NT2/D1 (cell line): ENCODE measurements around the gene QKI.

Source experiments
- DNase-seq: peaks from one replicate; pipeline ENCODE4 v3.0.0-alpha.2; 2011; ENCODE audit warnings: low read depth, low spot score
- H3K27me3 ChIP-seq: 2 replicates; pipeline ENCODE4 v1.6.0; 2011; ENCODE audit warnings: mild to moderate bottlenecking; ENCODE audit not compliant: insufficient read length, insufficient read depth
- H3K36me3 ChIP-seq: 2 replicates; pipeline ENCODE4 v1.6.1; 2011; ENCODE audit warnings: mild to moderate bottlenecking, low read length, mixed read lengths; ENCODE audit not compliant: insufficient read depth, insufficient read length
- H3K4me1 ChIP-seq: 2 replicates; pipeline ENCODE4 v1.5.1; 2011; ENCODE audit not compliant: insufficient read depth, insufficient read length
- H3K4me3 ChIP-seq: 2 replicates; pipeline ENCODE4 v1.5.1; 2011; ENCODE audit warnings: low read depth; ENCODE audit not compliant: insufficient read length
- H3K9ac ChIP-seq: 2 replicates; pipeline ENCODE4 v1.6.0; 2011; ENCODE audit warnings: low read depth; ENCODE audit not compliant: insufficient read length
- H3K9me3 ChIP-seq: 2 replicates; pipeline ENCODE4 v1.5.1; 2011; ENCODE audit warnings: mild to moderate bottlenecking, low read length; ENCODE audit not compliant: insufficient read depth
- SUZ12 ChIP-seq: IDR thresholded peaks from 2 replicates; pipeline ENCODE4 v1.6.1; 2011; ENCODE audit not compliant: insufficient read length, insufficient read depth; ENCODE audit errors: extremely low read depth
- YY1 ChIP-seq: IDR thresholded peaks from 2 replicates; pipeline ENCODE4 v1.6.1; 2011; ENCODE audit not compliant: insufficient read length, insufficient read depth
- ZNF274 ChIP-seq: IDR thresholded peaks from 2 replicates; pipeline ENCODE4 v1.6.1; 2011; ENCODE audit warnings: mild to moderate bottlenecking, low read depth, low read length

QKI gene

GRCh38 chr6:163406830-163407229 is 7.7 kb upstream of the QKI start:
- peaks cover 6% of the 10 kb centered on the region for H3K4me1 ChIP-seq
- H3K9ac ChIP-seq = no peak overlapping the region
- DNase-seq = no peak
- no peaks in the 10 kb centered on the region for H3K27me3 ChIP-seq
- no peak overlapping the region for H3K4me3 ChIP-seq
- H3K9me3 ChIP-seq = 0 out of 2 replicates have a peak, but pooled peaks cover 3% of the 10 kb centered on the region
- H3K36me3 ChIP-seq = no peaks in the 10 kb centered on the region
- TF ChIP-seq YY1 (no peak), ZNF274 (no peak), SUZ12 (no peak)

GRCh38 chr6:163408352-163408991 is 6.0 kb upstream of the QKI start:
- Histone ChIP-seq H3K4me1 (peaks cover 6% of the 10 kb centered on the region), H3K4me3 (no peak overlapping the region)
- DNase-seq = no peak

GRCh38 chr6:163409712-163410111 is 4.8 kb upstream of the QKI start:
- Histone ChIP-seq H3K9me3 (0 out of 2 replicates have a peak, but pooled peaks cover 3% of the 10 kb centered on the region), H3K4me3 (no peak overlapping the region), H3K9ac (no peak overlapping the region), H3K4me1 (peaks cover 6% of the 10 kb centered on the region), H3K36me3 (no peaks in the 10 kb centered on the region), H3K27me3 (no peaks in the 10 kb centered on the region)
- TF ChIP-seq ZNF274 = no peak
- no peak for TF ChIP-seq SUZ12
- TF ChIP-seq YY1 = no peak
- no peak for DNase-seq

More at GRCh38 chr6:163408352-163408991, 6.0 kb upstream of the QKI start:
- Histone ChIP-seq H3K36me3 (no peaks in the 10 kb centered on the region), H3K27me3 (no peaks in the 10 kb centered on the region), H3K9me3 (0 out of 2 replicates have a peak, but pooled peaks cover 3% of the 10 kb centered on the region), H3K9ac (no peak overlapping the region)
- TF ChIP-seq ZNF274 = no peak
- TF ChIP-seq YY1 = no peak
- no peak for TF ChIP-seq SUZ12

GRCh38 chr6:163412341-163412740 is 2.2 kb upstream of the QKI start:
- Histone ChIP-seq H3K36me3 (no peaks in the 10 kb centered on the region), H3K27me3 (no peaks in the 10 kb centered on the region), H3K9ac (peak overlapping the region; percentile 80), H3K4me1 (no peaks in the 10 kb centered on the region), H3K4me3 (peak overlapping the region; percentile 64), H3K9me3 (0 out of 2 replicates have a peak, but pooled peaks cover 3% of the 10 kb centered on the region)
- no peak for TF ChIP-seq YY1
- TF ChIP-seq ZNF274 = no peak
- TF ChIP-seq SUZ12 = no peak
- no peak for DNase-seq

GRCh38 chr6:163412801-163413344 is 1.6 kb upstream of the QKI start:
- Histone ChIP-seq H3K27me3 (no peaks in the 10 kb centered on the region), H3K9ac (peak overlapping the region; percentile 80), H3K9me3 (0 out of 2 replicates have a peak, but pooled peaks cover 3% of the 10 kb centered on the region), H3K4me1 (no peaks in the 10 kb centered on the region), H3K36me3 (no peaks in the 10 kb centered on the region), H3K4me3 (peak overlapping the region; percentile 64)
- DNase-seq = no peak
- TF ChIP-seq SUZ12 (no peak), YY1 (no peak), ZNF274 (no peak)

- no peak for DNase-seq
- H3K9ac ChIP-seq = peak overlapping the region; percentile 80
- no peaks in the 10 kb centered on the region for H3K27me3 ChIP-seq
- 0 out of 2 replicates have a peak, but pooled peaks cover 1% of the 10 kb centered on the region for H3K9me3 ChIP-seq
- H3K4me3 ChIP-seq = peak overlapping the region; percentile 64
- no peak for TF ChIP-seq YY1
- TF ChIP-seq ZNF274 = no peak
- no peak for TF ChIP-seq SUZ12
- no peaks in the 10 kb centered on the region for H3K4me1 ChIP-seq
- H3K36me3 ChIP-seq = no peaks in the 10 kb centered on the region
These were observed 987 bp upstream of the QKI start for GRCh38 chr6:163413345-163414116.

- H3K4me1 ChIP-seq = no peaks in the 10 kb centered on the region
- no peaks in the 10 kb centered on the region for H3K27me3 ChIP-seq
- H3K9me3 ChIP-seq = no peaks in the 10 kb centered on the region
- H3K36me3 ChIP-seq = no peaks in the 10 kb centered on the region
- H3K4me3 ChIP-seq = peak overlapping the region; percentile 72
- H3K9ac ChIP-seq = peak overlapping the region; percentile 87
- DNase-seq = no peak
- no peak for TF ChIP-seq YY1
- no peak for TF ChIP-seq SUZ12
- no peak for TF ChIP-seq ZNF274
These were observed 565 bp downstream of the QKI start for GRCh38 chr6:163414946-163415619.
